Astrocyte of the spinal cord (primary cell): ENCODE data around the gene BCAP31.

Source experiments
- DNase-seq: peaks from one replicate; pipeline ENCODE4 v3.0.0; 2011; ENCODE audit warnings: low read depth, low spot score
- H3K4me3 ChIP-seq: 2 replicates; pipeline ENCODE4 v1.5.1; 2011; ENCODE audit warnings: low read depth, mild to moderate bottlenecking, low read length, moderate library complexity
- CTCF ChIP-seq: IDR thresholded peaks from 2 replicates; pipeline ENCODE4 v1.5.1; 2012; ENCODE audit warnings: low read depth, mild to moderate bottlenecking, low read length, inconsistent platforms
- in situ Hi-C: cut with HindIII; loops from 2 replicates; pipeline ENCODE4 v1.10.0; 2017; ENCODE audit warnings: low sequenced_read_pairs

The BCAP31 gene

GRCh38 chrX:153724252-153725038 lies at the start of gene BCAP31, which contains the start of gene ABCD1:
Gene BCAP31, minus strand, starts transcription at chrX:153724387. Its CDS starts 1,143 bp downstream, at chrX:153723244.
Gene ABCD1, plus strand, starts transcription at chrX:153724856. Its CDS starts 411 bp downstream, at chrX:153725267.
- DNase-seq, result peak; percentile 88
- TF ChIP-seq CTCF, result no peak
- peak within 1 kb of the TSS; percentile 62 for H3K4me3 ChIP-seq
- in situ Hi-C loops, result no loop called here

- no peak for TF ChIP-seq CTCF
- no peak overlapping the region for H3K4me3 ChIP-seq
- in situ Hi-C loops, result no loop called here
- no peak for DNase-seq
Measured at GRCh38 chrX:153773218-153773611, 49.0 kb upstream of the BCAP31 start.

- no peak for DNase-seq
Measured at GRCh38 chrX:153772316-153773217, 48.4 kb upstream of the BCAP31 start.

GRCh38 chrX:153771415-153772315 lies 47.5 kb upstream of the BCAP31 start:
- H3K4me3 ChIP-seq, result no peak overlapping the region
- no peak for TF ChIP-seq CTCF
- in situ Hi-C loops, result no loop called here
- DNase-seq, result no peak

More at GRCh38 chrX:153772316-153773217, 48.4 kb upstream of the BCAP31 start:
- no peak for TF ChIP-seq CTCF
- no peak overlapping the region for H3K4me3 ChIP-seq
- in situ Hi-C loops, result no loop called here

- DNase-seq, result no peak
- TF ChIP-seq CTCF, result no peak
- H3K4me3 ChIP-seq, result no peak overlapping the region
- in situ Hi-C loops, result no loop called here
Measured at GRCh38 chrX:153770601-153771414, 46.6 kb upstream of the BCAP31 start.
